IgD-negative memory B cell (primary cell): ENCODE results near the gene SMIM1. TPM values are rescaled to one million over a fixed set of nuclear protein-coding genes. Genes with fewer than 3 reads are reported as not detected.

Experiments
- H3K27ac Mint-ChIP-seq, 3 donors: one replicate each; pipeline ENCODE4 v1.8.0; 2020 to 2022; ENCODE audit warnings: mild to moderate bottlenecking in 3 of 3, mixed read lengths in 3 of 3, moderate library complexity in 1 of 3
- H3K27me3 Mint-ChIP-seq: one replicate; pipeline ENCODE4 v1.8.0; 2021; ENCODE audit warnings: mixed read lengths
- H3K36me3 Mint-ChIP-seq: one replicate; pipeline ENCODE4 v1.8.0; 2020; ENCODE audit warnings: mild to moderate bottlenecking, mixed read lengths
- H3K4me1 Mint-ChIP-seq, 3 donors: one replicate each; pipeline ENCODE4 v1.8.0; 2020 to 2022; ENCODE audit warnings: mixed read lengths in 3 of 3, mild to moderate bottlenecking in 1 of 3
- H3K4me3 Mint-ChIP-seq, 4 donors: one replicate each; pipeline ENCODE4 v1.8.0; 2020 to 2022; ENCODE audit warnings: mild to moderate bottlenecking in 4 of 4, mixed read lengths in 4 of 4, moderate library complexity in 3 of 4
- H3K9me3 Mint-ChIP-seq, 3 donors: one replicate each; pipeline ENCODE4 v1.8.0; 2020 to 2021; ENCODE audit warnings: mixed read lengths in 3 of 3, mild to moderate bottlenecking in 1 of 3
- polyA plus RNA-seq: library from polyadenylated mRNA; unstranded; fragments of 300-500 nt; fragmentation: Illumina TruSeq; gene quantifications from one replicate; pipeline ENCODE4 v1.2.3, GENCODE V29; 2021

The SMIM1 gene
- polyA plus RNA-seq, 1 donor from 2014 or later, result not detected

DNA sequence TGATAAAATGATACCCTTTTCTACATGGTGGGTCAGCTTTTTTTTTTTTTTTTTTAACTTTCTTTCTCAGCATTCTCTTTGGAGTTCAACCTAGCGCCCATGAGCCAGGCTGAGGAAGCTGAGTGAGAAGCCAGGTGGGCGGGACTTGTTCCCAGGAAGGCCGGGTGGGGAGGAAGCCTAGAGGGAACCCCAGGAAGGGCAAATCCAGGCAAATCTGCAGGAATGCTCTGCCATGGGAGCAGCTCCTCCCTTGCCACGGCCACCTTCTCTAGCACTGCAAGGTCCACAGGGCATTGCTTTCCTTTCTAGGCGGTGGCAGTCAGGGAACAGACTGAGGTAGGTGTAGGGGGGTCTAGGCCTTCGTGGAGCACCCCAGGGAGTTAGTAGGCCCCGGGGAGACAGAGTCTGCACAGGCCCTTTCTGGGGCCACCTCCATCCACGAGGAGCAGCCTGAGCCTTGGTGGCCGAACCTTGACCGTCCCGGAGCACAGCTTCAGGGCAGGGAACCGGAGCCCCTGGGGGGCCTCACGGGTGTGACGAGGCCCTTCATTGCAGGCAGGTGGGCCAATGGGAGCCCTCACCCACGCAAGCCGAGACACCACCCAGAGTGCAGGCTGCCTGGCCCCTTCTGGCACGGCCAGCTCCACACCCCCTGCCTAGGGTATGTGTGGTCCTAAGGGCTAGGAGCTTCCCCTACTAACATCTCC lies 38.5 kb upstream of the SMIM1 start:
- H3K36me3 Mint-ChIP-seq, result peaks cover 2% of the 10 kb centered on the region
- no peaks in the 10 kb centered on the region for H3K27me3 Mint-ChIP-seq
- no peaks in the 10 kb centered on the region for H3K9me3 Mint-ChIP-seq
- no peak overlapping the region for H3K4me3 Mint-ChIP-seq
- H3K27ac Mint-ChIP-seq, result no peak overlapping the region
- H3K4me1 Mint-ChIP-seq, result no peaks in the 10 kb centered on the region

DNA sequence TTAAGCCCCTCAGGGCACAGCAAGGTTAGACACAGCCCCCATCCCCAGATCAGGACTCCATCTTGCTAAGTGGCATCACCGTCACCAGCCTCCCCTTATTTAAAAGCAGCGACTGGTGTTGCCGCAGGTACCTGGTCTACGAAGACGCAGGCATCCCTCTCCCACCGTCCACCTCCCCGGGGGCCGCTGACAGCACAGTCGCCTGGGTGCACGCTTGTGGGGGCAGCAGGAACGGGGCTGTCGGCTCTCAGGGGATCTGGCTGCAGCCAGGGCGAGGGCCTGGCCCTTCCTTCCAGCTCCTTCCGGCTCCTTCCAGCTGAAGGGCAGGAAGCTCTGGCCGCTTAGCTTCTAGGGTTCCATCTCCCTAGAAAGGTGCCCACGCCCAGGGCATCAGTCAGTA lies 37.9 kb upstream of the SMIM1 start:
- no peaks in the 10 kb centered on the region for H3K27me3 Mint-ChIP-seq
- no peak overlapping the region for H3K4me3 Mint-ChIP-seq
- H3K9me3 Mint-ChIP-seq, result no peaks in the 10 kb centered on the region
- no peaks in the 10 kb centered on the region for H3K4me1 Mint-ChIP-seq
- peaks cover 2% of the 10 kb centered on the region for H3K36me3 Mint-ChIP-seq
- no peak overlapping the region for H3K27ac Mint-ChIP-seq

DNA sequence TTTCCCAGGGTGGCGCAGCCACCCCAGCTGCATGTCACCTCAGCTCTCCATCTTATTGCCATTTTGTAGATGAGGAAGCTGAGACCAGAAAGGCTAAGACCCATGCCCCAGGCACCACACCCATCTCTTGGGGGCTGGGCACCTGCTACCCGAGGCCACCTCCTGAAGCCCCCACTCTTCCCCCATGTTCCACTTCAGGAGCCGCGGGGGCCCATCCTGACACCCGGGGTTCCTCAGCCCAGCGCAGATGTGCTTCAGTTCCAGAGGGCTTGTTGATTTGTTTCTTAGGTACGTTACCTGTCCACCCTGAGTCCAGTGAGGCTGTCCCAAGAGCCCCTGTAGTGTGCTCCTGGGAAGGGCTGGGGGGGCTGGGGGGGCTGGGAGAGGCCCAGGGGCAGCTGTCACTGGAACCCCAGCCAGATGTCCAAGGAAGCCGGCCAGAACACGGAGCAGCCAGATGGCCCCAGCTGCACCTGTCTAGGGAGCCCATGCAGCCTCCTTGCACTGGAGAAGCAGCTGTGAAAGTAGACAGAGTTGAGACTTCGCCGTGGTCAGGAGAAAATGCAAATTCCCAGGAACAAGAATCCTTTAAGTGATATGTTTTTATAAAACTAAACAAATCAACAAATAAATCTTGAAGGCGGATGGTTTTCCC lies 37.4 kb upstream of the SMIM1 start:
- peaks cover 2% of the 10 kb centered on the region for H3K36me3 Mint-ChIP-seq
- no peaks in the 10 kb centered on the region for H3K27me3 Mint-ChIP-seq
- no peak overlapping the region for H3K4me3 Mint-ChIP-seq
- no peaks in the 10 kb centered on the region for H3K4me1 Mint-ChIP-seq
- no peak overlapping the region for H3K27ac Mint-ChIP-seq
- H3K9me3 Mint-ChIP-seq, result no peaks in the 10 kb centered on the region

DNA sequence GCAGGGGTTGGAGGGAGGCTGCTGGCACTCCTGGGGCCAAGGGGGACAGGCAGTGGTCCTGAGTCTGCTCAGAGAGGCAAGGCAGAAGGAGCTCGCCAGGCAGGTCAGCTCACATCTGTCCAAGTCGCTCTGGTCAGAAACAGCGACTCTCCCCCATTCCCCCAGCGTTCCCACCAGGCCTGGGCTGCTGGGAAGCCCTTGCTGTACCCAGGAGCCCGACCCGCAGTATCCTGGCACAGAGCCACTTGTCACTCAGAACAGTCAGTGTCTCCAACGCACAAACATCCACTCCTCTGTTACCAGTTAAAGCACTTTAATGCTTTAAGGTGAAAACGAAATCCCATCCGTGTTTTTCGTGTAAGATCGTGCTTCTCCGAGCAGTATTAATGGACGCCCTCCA lies 36.9 kb upstream of the SMIM1 start:
- H3K4me3 Mint-ChIP-seq, result no peak overlapping the region
- H3K27ac Mint-ChIP-seq, result peak overlapping the region in 1 of 3 donors; percentile 45

DNA sequence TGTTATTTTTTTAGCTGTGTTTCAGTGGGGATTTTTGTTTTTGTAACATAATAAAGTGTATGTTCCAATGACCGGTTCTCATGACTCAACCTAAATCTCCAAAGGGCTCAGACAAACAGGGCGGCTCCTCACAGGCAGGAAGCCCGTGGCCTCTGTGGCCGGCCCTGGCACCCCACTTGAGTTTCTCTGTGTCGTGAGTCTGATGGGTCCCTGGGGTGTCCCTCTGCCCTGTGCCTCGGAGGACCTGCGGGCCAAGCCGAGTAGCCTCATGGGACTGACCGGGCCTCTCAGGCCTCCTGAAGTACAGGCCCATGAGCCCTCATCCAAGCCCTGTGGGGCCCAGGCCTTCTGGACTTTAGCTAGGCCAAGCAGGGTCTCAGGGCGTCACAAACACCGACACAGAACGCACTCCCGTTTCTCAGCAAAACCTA lies 36.4 kb upstream of the SMIM1 start:
- Mint-ChIP-seq H3K27ac (peak overlapping the region in 1 of 3 donors; percentile 45), H3K4me3 (no peak overlapping the region), H3K9me3 (no peaks in the 10 kb centered on the region), H3K27me3 (no peaks in the 10 kb centered on the region), H3K36me3 (peaks cover 2% of the 10 kb centered on the region), H3K4me1 (no peaks in the 10 kb centered on the region)

More for the DNA sequence above, 36.9 kb upstream of the SMIM1 start:
- H3K9me3 Mint-ChIP-seq, result no peaks in the 10 kb centered on the region
- peaks cover 2% of the 10 kb centered on the region for H3K36me3 Mint-ChIP-seq
- no peaks in the 10 kb centered on the region for H3K27me3 Mint-ChIP-seq
- H3K4me1 Mint-ChIP-seq, result no peaks in the 10 kb centered on the region

DNA sequence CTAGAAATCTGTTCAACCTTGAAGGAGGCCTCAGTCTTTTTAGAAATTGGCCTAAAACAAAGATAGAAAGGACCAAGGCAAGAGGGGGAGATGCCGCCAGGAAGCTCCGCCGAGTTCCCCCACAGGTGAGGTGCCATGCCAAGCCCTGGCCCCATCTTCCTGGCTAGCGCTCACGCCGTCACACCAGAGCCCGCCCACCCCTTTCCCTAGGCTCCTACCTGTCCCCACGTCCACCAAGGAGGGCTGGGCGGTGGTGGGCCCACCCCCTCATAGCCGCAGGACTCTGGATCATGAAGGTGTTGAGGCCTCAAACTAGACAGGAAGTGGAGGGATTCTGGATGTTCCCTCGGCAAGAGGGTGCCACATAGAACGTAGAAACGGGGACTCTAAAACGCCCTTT lies 35.8 kb upstream of the SMIM1 start:
- H3K9me3 Mint-ChIP-seq, result no peaks in the 10 kb centered on the region
- H3K27me3 Mint-ChIP-seq, result no peaks in the 10 kb centered on the region
- H3K27ac Mint-ChIP-seq, result no peak overlapping the region
- H3K4me3 Mint-ChIP-seq, result no peak overlapping the region
- peaks cover 0 to 2% (median 0%) of the 10 kb centered on the region in 3 donors for H3K4me1 Mint-ChIP-seq
- peaks cover 5% of the 10 kb centered on the region for H3K36me3 Mint-ChIP-seq

DNA sequence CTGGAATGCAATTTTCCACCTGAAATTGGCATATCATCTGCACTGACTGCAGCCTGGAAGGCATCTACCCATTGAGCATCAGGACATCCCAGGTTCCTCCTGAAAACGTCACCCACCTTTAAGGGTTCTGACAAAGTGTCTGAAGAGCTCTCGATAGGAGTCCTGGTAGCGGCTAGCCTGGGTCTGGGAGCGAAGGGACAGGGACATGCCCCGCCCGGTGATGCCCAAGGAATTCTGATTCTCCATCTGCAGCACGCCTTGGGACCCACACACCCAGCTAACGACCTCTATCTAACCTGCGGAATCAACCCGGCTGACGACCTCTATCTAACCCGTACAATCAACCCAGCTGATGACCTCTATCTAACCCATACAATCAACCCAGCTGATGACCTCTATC lies 33.6 kb upstream of the SMIM1 start:
- Mint-ChIP-seq H3K27ac (no peak overlapping the region), H3K4me1 (peaks cover 0 to 8% (median 2%) of the 10 kb centered on the region in 3 donors), H3K9me3 (no peaks in the 10 kb centered on the region), H3K4me3 (no peak overlapping the region), H3K27me3 (no peaks in the 10 kb centered on the region), H3K36me3 (peaks cover 5% of the 10 kb centered on the region)

DNA sequence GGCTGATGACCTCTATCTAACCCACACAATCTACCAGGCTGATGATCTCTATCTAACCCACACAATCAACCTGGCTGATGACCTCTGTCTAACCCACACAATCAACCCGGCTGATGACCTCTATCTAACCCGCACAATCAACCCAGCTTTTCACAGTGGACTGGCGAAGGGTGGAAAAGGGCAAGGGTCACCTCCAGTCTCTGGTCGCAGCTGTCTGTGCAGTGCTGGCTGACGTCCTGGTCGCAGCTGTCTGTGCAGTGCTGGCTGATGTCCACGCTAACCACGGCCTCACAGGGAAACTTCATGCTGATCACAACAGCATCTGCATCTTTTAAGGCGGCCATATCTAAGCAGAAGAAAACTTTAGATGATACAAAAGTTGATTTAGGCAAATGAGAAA lies 32.5 kb upstream of the SMIM1 start:
- Mint-ChIP-seq H3K9me3 (no peaks in the 10 kb centered on the region), H3K27me3 (no peaks in the 10 kb centered on the region), H3K4me1 (peaks cover 0 to 8% (median 4%) of the 10 kb centered on the region in 3 donors), H3K36me3 (peaks cover 5% of the 10 kb centered on the region), H3K4me3 (no peak overlapping the region), H3K27ac (no peak overlapping the region)

DNA sequence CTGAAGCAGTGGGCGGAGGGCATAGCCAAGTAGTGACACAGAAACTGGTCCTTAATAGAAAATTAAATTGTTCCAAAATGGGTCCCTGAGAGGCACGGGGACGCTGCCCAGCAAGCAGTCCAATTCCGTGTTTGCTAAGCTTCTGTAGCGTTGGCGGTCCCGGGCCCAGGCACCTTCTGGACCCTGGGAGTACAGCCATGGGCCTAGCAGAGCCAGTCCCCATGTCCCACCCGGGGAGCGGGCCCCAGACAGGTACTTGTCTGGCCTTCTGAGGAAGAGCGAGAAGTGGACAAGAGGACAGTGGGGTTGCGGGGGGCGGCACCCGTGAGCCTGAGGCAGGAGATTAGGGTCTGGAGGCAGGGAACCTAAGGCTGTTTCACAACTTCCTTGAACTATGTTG lies 31.8 kb upstream of the SMIM1 start:
- H3K9me3 Mint-ChIP-seq, result no peaks in the 10 kb centered on the region
- H3K36me3 Mint-ChIP-seq, result peaks cover 5% of the 10 kb centered on the region
- peak overlapping the region in 1 of 3 donors; percentile 46 for H3K27ac Mint-ChIP-seq
- H3K4me3 Mint-ChIP-seq, result no peak overlapping the region
- H3K4me1 Mint-ChIP-seq, result peaks cover 0 to 14% (median 7%) of the 10 kb centered on the region in 3 donors
- no peaks in the 10 kb centered on the region for H3K27me3 Mint-ChIP-seq

DNA sequence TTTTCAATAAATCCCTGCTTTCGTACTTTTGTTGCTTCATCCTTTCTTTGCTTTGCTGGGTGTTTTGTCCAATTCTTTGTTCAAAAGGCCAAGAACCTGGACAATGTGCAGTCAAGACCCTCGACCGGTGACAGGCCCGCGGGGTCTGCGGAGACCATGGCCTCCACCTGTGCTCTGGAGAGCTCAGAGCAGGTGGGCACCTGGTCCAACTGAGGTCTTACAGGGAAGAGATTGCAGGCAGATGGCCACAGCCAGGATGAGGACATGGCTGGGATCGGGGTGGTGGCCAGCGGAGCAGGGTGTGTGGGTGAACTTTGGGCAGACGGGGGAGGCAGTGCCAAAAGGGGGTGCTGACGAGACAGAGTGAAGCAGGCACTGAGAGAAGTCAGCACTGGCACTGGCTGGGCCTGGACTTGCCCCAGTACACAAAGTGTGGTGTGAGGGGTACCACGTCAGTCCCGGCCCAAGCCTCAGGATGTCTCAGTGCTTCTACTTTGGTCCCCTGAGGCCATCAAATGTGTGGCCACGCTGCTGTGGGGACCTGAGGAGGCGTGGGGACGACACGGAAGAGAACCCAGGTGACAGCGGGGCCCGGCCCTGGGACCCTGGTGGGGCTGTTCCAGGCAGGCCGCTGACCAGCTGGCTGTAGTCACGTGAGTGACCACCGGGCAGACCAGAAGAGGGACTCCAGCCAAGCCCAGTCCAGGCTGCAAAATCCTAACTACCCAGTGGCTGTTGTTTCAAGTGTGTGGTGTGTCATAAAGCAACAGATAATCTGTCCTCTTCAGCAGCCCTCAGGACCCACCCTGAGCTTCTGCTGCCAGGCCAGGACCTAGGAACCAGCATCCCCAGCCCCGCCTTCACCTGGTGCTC lies 30.7 kb upstream of the SMIM1 start:
- Mint-ChIP-seq H3K4me1 (peaks cover 9 to 23% (median 12%) of the 10 kb centered on the region in 3 donors), H3K9me3 (no peaks in the 10 kb centered on the region), H3K4me3 (no peak overlapping the region), H3K27ac (no peak overlapping the region), H3K27me3 (no peaks in the 10 kb centered on the region), H3K36me3 (peaks cover 5% of the 10 kb centered on the region)

DNA sequence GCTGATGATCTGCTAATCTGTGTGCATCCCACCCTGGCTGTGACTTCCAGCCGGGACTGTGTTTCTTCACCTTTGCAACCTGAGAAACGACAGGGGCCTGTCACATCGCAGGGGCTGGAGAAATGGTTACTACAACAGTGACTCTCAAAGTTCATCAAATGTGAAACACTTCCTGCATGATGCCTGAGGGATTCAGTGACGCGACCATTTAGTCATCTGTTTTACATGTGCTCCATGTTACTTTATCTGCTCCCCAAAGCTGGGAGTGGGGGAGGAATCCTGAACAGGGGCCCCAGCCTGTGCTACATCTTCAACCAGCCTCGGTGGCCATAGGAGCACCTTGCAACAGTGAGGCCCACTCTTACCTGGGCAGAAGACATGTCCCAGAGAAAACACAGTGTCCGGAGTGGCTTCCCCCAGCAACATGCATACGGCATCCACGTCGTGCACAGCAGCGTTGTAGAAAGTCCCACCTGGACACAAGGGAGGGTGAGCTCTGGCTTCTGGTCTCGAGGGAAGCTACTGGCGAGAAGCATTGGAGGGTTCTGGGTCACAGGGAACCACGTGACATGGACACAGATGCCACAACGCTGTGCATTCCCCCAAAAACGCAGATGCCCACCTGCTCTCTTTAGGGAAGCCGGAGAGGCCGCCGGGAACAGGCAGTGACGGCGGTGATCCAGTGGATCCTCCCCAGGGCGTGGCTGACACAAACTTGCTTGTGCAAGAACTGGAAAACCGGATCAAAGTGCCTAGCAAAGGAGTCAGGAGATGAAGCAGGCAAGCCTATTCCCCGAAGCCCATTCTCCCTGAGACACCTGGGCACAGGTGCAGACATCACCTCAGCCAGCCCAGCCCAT lies 29.9 kb upstream of the SMIM1 start:
- peak overlapping the region in 1 of 4 donors; percentile 84 for H3K4me3 Mint-ChIP-seq
- peaks cover 9 to 24% (median 15%) of the 10 kb centered on the region in 3 donors for H3K4me1 Mint-ChIP-seq
- H3K36me3 Mint-ChIP-seq, result peaks cover 3% of the 10 kb centered on the region
- H3K27ac Mint-ChIP-seq, result no peak overlapping the region
- H3K9me3 Mint-ChIP-seq, result no peaks in the 10 kb centered on the region
- H3K27me3 Mint-ChIP-seq, result no peaks in the 10 kb centered on the region

DNA sequence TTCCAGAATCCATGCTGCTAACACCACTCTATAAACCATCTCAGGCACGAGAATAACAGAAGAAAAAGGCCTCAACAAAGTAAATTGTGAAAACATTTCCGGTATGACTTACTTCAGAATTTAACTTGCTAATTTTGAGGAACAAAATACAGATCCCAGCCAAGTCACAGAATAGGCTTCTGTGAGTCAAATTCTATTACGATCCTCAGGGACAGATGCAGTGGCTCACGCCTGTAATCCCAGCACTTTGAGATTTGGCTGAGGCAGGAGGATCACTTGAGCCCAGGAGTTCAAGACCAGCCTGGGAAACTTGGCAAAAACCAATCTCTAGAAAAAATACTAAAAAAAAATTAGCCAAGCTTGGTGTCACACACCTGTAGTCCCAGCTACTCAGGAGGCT lies 29.1 kb upstream of the SMIM1 start:
- Mint-ChIP-seq H3K27me3 (no peaks in the 10 kb centered on the region), H3K27ac (no peak overlapping the region), H3K9me3 (no peaks in the 10 kb centered on the region), H3K36me3 (peaks cover 3% of the 10 kb centered on the region), H3K4me1 (peaks cover 9 to 30% (median 15%) of the 10 kb centered on the region in 3 donors), H3K4me3 (peak overlapping the region in 1 of 4 donors; percentile 84)

DNA sequence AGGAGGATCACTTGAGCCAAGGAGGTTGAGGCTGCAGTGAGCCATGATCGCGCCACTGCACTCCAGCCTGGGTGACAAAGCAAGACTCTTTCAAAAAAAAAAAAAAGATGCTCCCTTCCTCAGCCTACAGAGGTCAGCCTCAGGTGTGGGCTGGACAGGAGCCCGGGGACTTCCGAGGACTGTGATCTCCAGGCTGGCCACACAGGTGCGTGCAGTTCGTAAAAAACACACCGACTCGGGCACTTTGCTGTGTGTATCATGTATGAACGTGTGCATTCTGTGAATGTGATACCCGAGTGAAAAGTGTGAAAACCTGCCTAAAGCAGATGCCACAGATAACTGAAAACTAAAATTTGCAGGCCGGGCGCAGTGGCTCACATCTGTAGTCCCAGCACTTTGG lies 28.7 kb upstream of the SMIM1 start:
- no peak overlapping the region for H3K27ac Mint-ChIP-seq
- H3K27me3 Mint-ChIP-seq, result no peaks in the 10 kb centered on the region
- H3K9me3 Mint-ChIP-seq, result no peaks in the 10 kb centered on the region
- H3K4me3 Mint-ChIP-seq, result no peak overlapping the region
- H3K36me3 Mint-ChIP-seq, result peaks cover 3% of the 10 kb centered on the region
- H3K4me1 Mint-ChIP-seq, result peaks cover 9 to 30% (median 15%) of the 10 kb centered on the region in 3 donors

DNA sequence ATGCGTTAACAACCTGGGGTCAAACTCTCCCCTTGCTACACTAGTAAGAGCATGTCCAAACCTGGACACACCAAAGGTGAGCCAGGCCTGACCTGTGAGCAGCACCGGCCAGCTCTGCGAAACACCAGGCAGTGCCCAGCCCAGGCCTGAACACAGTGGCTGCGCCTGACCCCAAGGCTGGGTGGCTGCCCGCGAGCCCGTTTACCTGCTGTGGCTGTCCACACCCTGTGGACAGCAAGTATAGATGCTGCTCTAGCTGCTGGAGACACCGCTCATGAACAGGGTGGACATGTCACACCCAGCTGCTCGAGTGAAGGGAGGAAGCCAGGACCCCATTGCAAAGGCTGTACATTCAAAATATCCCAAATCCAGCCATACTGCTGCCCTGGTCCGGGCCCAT lies 27.9 kb upstream of the SMIM1 start:
- Mint-ChIP-seq H3K4me1 (peaks cover 9 to 30% (median 16%) of the 10 kb centered on the region in 3 donors), H3K9me3 (no peaks in the 10 kb centered on the region), H3K27me3 (no peaks in the 10 kb centered on the region), H3K4me3 (peak overlapping the region in 1 of 4 donors; percentile 28), H3K36me3 (peaks cover 3% of the 10 kb centered on the region), H3K27ac (no peak overlapping the region)
